ENCODE results near the gene DCTN4.
"Not testable (repeated sequence)": the region's sequence is repeated elsewhere in the genome, so short reads cannot be mapped to it uniquely, and the experiment has no call there.

The DCTN4 gene

DNA sequence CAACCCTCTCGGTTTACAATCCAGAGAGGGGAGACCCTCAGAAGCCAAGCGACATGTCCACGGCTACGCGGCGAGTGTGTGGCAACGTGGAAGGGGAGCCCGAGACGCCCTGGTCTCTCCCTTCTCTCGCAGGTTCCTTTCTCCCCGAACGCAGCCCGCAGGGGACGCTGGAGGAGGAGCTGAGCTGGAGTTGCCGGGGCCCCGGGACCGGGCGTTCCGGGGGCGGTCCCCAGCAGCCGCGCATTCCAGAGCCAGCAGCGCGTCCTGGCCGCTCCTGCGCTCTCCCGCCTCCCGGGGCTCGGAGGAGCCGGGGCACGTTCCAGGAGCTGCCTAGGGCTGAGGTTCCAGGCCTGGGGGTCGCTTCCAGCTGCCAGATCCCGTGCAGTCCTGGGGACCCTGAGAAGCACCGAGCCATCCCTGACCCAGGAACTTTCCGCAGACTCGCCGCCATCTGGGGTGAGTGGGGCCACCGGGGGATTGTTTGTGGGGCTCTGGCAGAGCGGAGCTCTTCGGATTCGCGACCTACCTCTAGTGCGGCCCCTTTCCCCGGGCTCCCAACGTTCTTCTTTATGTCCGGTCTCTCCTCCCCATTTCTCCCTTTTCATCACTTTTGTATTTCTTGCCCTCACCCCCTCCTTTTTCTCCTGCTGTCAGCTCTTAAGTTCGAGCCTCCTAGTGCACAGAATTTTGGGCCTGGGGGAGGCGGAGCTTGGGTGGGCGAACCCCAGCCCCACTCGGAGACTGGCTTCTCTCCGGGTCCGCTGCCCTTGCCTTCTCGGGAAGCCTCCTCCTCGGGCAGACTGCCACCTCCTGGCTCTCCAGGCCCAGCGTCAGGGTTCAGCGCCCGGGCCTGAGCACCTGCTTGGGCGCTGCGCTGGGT lies 19.9 kb upstream of the DCTN4 start, which contains the start of gene SMIM3:
SMIM3 (plus strand) TSS at position 241 of the 880 bp plus-strand sequence. CDS start 16,684 bp downstream, outside the sequence.
- DNase-seq (ENCODE audit: low read depth in 2 of 2) = peak in 1 of 2 donors; percentile 42

DNA sequence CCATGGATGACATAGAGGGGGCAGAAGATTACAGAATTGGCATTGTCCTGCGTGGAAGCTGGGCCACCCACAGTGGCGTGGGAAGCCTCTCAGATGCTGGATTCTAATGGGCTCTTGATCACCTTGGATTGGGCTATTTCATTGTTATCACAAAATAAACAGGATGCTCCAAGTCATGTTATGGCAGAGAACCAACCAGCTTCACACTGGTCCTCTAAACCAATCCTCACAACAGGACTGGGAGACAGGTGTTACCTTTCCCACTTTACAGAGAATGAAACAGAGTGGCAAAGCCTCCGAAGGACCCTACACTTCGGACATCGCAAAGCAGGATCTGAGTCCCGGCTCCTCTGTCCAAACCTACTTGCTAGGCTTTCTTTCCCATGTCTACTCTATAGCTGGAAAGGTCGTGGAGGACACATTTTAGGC lies 19.3 kb upstream of the DCTN4 start:
- DNase-seq (ENCODE audit: low read depth in 2 of 2) = no peak

DNA sequence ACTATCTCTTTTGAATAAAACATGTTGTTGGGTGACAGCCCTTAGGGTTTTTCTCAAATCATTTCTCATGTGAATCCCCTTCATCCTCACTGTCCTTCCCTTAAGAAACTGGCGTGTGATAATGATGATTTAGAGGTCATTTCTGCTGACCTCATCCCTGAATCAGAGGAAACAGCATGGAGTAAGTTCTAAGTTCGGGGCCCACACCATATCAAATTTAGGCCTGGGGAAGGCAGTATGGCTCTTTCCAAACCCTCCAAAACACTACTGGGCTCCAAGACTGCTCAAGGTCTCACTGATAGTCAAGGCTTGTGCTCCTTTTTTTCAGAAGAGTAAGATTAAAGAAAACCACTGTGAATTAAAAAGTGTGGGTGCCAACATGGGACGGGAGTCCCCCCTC lies 18.9 kb upstream of the DCTN4 start:
- DNase-seq (ENCODE audit: low read depth in 2 of 2) = no peak

DNA sequence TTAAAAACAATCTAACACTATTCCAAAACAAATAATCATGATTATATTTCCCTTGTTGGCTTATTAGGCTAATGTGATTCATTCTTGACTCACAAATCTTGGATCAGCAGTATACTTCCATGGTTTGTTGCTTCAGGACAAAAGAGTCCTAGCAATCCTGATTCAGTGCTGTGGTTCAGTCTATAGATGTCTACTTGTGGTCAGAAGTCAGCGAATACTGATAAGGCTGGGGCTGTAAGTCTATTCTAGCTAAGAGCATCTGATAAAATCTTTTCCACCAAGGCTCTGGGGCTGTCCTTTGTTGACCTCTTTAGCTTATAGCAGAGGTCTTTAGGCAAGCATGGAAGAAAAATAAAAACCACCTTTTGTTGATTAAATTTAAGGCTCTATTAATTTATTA lies 15.3 kb upstream of the DCTN4 start:
- DNase-seq (ENCODE audit: low read depth in 2 of 2) = no peak

DNA sequence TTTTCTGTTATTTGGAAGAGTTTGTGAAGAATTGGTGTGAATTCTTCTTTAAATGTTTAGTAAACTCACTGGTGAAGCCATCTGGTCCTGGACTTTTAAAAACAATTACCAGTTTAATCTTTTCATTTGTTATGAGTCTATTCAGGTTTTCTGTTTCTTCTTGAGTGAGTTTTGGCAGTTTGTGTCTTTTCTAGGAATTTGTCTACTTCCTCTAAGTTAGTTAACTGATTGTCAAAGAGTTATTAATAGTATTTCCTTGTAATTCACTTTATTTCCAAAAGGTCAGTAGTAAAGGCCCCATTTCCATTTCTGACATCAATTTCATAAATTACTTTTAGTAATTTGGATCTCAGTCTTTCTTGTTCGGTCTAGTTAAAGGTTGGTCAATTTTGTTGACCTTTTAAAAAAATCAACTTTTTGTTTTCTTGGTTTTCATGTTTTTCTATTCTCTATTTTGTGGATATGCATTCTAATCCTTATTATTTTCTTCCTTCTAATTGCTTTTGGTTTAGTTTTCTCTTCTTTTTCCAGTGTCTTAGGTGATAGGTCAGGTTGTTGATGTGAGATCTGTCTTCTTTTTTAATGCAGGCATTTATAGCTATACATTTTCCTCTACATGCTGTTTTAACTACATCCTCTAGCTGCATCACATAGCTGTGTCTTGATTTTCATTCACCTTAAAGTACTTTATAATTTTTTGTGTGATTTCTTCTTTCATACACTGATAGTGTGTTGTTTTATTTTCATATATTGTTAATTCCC lies 12.4 kb upstream of the DCTN4 start:
- DNase-seq (ENCODE audit: low read depth in 2 of 2) = no peak

DNA sequence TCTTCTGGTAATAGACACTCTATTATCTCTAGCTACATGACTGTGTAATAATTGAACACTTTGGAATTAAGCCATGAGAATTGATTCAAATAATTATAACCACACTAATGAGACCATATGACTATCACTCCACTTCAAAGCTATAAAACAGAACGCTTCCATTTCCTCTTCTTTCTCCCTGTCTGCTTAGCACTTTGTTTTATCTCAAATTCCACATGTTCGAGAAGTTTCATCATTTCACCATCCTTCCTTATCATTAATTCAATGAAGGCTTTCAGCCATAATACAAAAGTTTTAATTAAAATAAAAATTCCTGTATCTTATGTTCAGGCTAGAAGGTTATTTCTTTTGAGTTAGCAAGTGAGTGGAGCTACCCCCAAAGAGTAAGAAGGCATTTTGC lies 7.4 kb upstream of the DCTN4 start:
- no peak for DNase-seq (ENCODE audit: low read depth in 2 of 2)

DNA sequence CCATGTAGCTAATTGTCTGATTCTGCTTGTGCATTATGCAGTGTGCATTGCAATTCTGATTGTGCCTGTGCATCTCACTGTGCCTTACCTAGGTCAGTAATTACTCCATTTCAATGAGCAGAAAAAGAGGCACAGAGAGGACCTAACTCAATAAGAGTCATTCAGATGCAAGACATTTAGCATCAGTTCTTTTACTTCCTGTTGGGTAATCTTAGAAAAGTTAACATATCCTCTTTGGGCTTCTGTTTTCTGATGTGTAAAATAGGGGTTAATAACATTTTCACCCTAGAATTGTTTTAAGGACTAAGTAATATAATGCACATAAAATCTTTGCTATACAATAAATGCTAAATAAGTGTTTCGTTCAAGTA lies 7.0 kb upstream of the DCTN4 start:
- DNase-seq (ENCODE audit: low read depth in 2 of 2) = no peak

DNA sequence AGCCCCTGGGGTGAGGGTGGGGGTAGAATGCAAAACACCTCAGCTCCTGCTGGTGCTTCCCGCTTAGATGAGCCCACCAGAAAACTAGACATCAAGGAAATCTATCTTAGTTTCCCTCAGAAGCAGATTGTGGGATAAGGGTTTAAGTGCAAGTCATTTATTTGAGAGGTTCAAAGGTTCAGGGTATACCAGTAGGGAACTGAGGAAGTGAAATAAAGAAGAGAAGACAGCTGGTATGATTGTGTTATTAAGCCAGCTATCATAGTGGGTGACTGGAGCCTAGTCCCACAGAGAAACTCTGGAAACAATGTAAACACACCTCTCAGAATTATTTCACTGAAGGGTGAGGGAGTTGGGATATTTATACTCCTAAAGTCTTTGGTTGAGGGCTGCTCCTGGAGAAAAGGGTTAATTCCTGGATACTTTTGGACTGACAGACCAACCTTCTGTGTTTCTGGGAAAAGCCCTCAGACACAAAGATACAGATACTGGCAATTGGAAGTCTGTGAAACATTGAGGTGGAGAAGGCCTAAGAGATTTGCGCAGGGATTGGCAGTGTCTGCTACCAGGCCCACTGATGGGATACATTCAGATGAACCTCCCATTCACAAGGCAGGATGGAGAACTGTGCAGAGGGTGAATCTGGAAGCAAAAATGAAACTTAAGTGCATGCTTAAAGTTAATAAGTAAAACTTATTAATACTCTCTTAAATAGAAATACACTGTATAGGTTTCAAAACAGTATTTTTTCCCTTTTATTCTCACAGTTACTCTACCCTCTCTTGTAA lies 6.4 kb upstream of the DCTN4 start:
- no peak for DNase-seq (ENCODE audit: low read depth in 2 of 2)

DNA sequence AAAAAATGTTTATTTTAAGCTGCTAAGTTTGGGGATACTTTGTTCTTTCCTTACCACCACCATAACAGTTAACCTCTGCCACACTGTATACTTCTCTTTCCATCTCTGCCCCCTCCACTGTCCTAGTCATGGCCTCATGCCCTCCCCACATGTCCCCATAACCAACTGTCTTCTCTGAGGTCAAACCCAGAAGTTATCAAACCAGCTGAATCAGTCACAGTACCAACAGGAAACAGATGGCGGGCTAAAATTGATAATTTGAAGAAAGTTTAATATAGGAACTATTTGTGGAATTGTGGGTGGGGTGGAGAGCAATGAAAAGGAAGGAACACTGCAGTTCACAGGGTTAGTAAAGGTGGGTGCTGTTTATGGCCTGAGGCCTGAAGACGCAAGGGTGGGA lies 5.7 kb upstream of the DCTN4 start:
- no peak for DNase-seq (ENCODE audit: low read depth in 2 of 2)

DNA sequence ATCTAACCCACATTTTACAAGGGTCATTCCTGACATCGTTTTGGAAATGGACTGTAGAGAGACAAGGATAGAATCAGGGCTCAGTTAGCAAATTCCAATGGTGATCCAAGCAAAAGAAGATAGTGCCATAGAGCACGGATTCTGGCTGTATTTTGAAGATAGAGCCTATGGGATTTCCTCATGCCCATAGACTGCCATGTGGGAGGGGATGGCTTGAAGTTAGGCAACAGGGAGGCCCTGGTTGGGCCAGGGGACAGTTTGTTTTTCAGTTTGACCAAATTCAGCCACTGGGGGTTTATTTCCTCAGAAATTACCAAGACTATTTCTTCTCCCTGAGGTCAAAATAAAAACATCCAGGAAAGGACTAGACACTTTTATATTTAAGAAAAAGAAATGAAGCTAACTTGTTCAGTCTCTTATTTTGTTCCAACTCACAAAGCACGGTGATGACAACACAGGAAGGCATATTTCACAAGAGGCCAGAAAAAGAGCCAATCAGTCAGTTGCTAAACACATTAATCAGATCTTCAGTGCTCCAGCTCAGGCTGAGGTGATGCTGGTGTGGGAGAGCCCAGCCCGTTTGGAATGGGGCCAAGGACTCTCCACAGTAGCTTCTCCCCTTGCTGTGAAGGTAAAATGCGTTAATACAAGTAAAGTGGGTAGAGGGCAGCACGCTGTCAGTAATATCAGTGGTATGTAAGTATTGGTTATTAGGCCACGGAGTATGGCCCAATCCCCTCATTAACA lies 4.4 kb upstream of the DCTN4 start:
- no peak for DNase-seq (ENCODE audit: low read depth in 2 of 2)

DNA sequence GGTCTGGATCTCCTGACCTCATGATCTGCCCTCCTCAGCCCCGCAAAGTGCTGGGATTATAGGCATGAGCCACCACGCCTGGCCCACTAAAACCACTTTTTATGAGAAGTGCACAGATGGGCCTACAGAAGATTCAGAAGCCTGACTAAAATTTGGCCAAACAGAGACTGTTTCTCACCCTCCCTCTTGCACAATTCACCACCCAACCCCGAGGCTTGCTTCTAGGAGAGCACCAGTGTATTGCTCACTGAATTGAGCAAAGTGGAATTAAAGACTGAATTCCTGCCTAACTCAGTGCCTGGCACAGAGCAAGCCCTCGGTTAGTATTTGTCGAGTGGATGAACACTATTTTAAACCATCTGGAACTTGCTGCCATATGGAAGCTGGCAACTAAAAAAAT lies 3.4 kb upstream of the DCTN4 start:
- no peak for DNase-seq (ENCODE audit: low read depth in 2 of 2)

DNA sequence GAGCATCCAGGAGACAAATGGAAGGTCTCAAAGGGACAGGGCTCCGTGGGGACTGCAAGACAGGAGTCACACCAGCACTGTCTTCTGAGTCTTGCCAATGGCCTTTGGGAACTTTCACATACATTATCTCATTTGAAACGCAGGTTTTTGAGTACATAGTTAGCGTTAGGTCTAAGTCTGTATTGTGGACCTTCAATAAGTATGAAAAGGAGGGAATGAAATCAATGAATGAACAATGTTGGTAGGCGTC lies 442 bp upstream of the DCTN4 start:
- DNase-seq (ENCODE audit: low read depth in 2 of 2) = no peak

DNA sequence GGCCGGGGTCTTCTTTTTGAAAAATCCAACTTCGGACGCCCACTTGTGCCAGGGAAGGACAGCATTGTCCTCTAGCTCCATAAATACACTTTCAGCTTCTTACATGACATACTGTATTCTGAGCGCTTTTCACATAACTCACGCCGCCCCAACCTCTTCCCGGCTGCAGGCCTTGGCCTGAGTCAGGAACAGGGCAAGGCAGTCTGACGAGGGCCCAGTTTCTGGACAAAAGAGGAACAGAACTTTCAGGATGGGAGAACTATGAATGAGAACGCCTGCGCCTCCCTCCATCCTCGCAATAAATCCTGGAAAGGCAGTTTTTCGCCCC lies 650 bp downstream of the DCTN4 start:
- no peak for DNase-seq (ENCODE audit: low read depth in 2 of 2)

DNA sequence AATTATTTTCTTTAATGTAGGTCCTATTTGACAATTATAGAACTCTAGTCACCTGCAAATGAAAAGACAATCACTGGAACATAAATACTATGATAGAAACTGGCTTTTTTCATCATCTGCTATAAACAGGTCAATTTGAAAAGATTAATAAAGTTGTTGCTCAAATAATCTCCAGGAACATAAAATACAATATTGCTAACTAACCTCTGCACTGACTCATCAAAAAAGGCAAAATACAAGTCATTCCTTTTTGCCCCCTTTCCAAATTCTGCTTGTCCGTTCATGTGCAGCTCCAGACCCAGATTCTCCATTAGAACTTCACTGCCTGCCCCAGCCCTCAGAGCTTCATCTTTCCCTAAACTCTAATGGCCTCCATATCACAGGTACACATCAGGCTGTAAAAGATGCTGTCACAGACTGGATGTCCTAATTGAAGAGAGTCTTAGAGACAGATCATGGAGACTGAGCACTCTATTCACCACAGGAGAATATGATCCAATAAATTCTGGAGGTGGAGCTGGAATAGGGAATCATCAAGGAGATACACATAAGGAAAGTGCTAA lies 1.6 kb downstream of the DCTN4 start:
- no peak for DNase-seq (ENCODE audit: low read depth in 2 of 2)

DNA sequence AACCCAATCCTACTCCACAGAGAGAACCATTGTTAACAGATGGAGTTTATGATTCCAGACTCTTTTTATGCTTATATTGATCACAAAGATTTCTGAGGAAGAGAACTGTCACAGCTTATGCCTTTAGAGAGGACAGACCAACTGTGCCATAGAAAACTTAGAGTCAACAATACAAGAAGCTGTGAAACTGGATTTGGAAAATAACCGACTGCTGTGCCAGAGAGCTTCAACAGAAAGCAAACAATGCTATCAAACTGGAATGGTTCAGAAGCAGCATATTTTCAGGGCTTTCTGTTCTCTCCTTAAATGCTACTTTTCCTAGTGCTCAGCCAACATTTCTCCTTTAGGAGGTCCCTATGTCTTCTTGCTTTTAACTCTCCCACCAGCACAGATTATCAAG lies 5.0 kb downstream of the DCTN4 start:
- no peak for DNase-seq (ENCODE audit: low read depth in 2 of 2)

DNA sequence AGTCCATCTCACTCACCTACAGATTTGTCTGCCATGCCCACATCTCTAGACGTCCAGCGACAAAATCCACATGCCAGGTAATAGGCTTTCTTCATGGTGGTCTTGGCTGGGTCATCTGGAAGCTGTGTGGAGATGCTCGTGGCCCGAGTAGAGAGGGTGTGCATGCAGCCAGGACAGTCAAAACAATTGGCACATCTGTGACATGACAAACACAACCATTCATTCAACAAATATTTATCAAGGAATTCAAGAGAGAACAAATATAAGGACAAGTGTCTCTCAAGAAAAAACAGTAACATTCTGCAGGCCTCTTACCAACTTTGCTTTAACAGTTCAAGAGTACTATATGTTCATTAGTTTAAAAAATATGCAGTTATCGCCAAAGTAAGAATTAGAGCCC lies 5.4 kb downstream of the DCTN4 start:
- no peak for DNase-seq (ENCODE audit: low read depth in 2 of 2)

DNA sequence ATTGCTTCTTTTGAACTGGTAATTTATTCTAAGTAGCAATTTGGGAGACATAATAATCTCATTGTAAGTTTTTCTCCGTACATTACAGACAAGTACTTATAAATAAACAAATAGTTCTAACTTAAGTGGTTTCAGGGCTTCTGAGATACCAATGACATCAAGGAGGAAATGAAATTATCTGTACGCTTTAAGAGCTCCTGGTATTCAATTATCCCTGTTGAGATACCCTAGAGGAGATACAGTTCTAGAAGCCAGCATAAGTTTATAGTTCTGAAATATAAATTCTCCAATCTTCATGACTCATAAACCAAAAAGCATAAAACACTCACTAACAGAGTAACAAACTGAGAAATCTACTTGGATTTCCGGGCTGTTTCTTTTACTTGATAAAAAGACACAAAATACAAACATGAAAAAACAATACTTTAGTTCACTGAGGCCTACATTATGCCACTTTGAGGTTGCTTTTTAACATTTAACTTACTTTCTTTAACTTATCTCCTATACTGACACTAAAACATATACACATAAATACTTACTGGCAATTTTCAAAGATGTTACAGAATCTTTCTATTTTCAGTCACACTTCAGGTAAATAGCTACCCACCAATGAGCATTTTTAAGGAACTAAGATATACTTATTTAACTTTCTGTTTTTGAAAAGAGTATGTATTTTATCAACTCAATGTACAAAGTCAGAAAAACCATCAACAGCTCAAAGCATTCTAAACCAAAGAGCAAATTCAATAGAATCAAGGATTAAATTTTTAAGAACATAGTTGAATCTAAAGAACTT lies 7.5 kb downstream of the DCTN4 start:
- no peak for DNase-seq (ENCODE audit: low read depth in 2 of 2)

DNA sequence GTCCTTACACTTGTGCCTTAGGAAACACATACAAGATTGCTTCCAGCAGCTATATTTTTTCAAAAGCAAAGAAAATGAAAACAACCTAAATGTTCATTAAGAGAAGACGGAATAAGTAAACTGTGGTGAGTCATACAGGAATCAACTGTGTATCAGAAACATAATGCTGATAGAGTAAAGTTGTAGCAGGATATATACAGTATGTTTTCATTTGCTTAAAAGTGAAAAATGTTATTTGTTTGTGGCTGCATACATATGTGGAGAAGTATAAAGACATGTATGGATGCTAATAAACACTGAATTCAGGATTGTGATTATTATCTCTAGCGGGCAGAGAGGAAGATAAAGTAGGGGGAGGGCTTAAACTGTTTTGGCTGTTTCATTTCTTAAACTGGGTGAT lies 8.3 kb downstream of the DCTN4 start:
- DNase-seq (ENCODE audit: low read depth in 2 of 2) = no peak

DNA sequence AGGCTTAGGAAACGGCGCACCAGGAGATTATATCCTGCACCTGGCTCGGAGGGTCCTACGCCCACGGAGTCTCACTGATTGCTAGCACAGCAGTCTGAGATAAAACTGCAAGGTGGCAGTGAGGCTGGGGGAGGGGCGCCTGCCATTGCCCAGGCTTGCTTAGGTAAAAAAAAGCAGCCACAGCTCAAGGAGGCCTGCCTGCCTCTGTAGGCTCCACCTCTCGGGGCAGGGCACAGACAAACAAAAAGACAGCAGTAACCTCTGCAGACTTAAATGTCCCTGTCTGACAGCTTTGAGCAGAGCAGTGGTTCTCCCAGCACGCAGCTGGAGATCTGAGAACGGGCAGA lies 15.7 kb downstream of the DCTN4 start:
- DNase-seq (ENCODE audit: low read depth in 2 of 2) = not testable (repeated sequence)

DNA sequence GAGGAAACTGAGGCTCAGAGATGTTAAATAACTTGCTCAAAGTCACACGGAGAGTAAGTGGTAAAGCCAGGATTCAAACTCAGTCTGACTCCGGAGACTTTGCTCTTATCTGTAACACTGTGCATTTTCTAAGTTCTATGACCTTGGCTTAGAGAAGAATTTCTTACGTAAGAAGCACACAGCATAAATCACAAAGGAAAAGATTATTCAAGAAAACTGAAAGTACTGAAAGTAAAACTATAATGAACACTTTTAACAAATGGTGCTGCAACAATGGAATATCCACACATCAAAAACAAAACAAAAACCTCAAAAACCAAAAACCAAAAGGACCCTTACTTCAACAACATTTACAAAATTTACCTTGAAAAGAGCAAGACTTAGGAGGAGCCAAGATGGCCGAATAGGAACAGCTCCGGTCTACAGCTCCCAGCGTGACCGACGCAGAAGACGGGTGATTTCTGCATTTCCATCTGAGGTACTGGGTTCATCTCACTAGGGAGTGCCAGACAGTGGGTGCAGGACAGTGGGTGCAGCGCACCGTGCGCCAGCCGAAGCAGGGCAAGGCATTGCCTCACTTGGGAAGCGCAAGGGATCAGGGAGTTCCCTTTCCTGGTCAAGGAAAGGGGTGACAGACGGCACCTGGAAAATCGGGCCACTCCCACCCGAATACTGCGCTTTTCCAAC lies 16.2 kb downstream of the DCTN4 start:
- not testable (repeated sequence) for DNase-seq (ENCODE audit: low read depth in 2 of 2)
